HG03095 (cell line): Measurements from ENCODE around the gene CIAO3.
"Not testable (repeated sequence)": the region's sequence is repeated elsewhere in the genome, so short reads cannot be mapped to it uniquely, and the experiment has no call there.

ENCODE experiments used
- ATAC-seq: cut with Tn5 transposase; IDR thresholded peaks from one replicate; pipeline ENCODE4 v1.9.1; 2021; ENCODE audit warnings: moderate library complexity; ENCODE audit not compliant: unreplicated experiment

Gene CIAO3

GRCh38 chr16:760545-761343 lies 19.9 kb upstream of the CIAO3 start, which contains the start of gene MSLN:
Gene MSLN (plus strand): TSS chr16:760734. CDS start chr16:762681, 1,947 bp downstream.
- ATAC-seq, result no peak

GRCh38 chr16:760065-760464 lies 19.3 kb upstream of the CIAO3 start:
- no peak for ATAC-seq

GRCh38 chr16:759110-759910 lies 18.5 kb upstream of the CIAO3 start:
- no peak for ATAC-seq

- ATAC-seq, result no peak
Measured at GRCh38 chr16:756428-756827, 15.6 kb upstream of the CIAO3 start.

GRCh38 chr16:754656-755055 lies 13.9 kb upstream of the CIAO3 start:
- no peak for ATAC-seq

GRCh38 chr16:754121-754607 lies 13.4 kb upstream of the CIAO3 start:
- ATAC-seq, result not testable (repeated sequence)

- no peak for ATAC-seq
Measured at GRCh38 chr16:752007-752312, 11.2 kb upstream of the CIAO3 start.

- no peak for ATAC-seq
Measured at GRCh38 chr16:751152-752006, 10.6 kb upstream of the CIAO3 start.

- ATAC-seq, result no peak
Measured at GRCh38 chr16:750485-750884, 9.7 kb upstream of the CIAO3 start.

- ATAC-seq, result no peak
Measured at GRCh38 chr16:749010-749409, 8.2 kb upstream of the CIAO3 start.

- no peak for ATAC-seq
Measured at GRCh38 chr16:747978-748746, 7.4 kb upstream of the CIAO3 start.

GRCh38 chr16:746637-747036 lies 5.8 kb upstream of the CIAO3 start:
- no peak for ATAC-seq

GRCh38 chr16:745739-746138 lies 4.9 kb upstream of the CIAO3 start:
- ATAC-seq, result no peak

- no peak for ATAC-seq
Measured at GRCh38 chr16:743794-744500, 3.1 kb upstream of the CIAO3 start.

- not testable (repeated sequence) for ATAC-seq
Measured at GRCh38 chr16:742894-743293, 2.1 kb upstream of the CIAO3 start.

- no peak for ATAC-seq
Measured at GRCh38 chr16:741986-742629, 1.3 kb upstream of the CIAO3 start.

- no peak for ATAC-seq
Measured at GRCh38 chr16:740459-740763, 386 bp downstream of the CIAO3 start.

- ATAC-seq, result no peak
Measured at GRCh38 chr16:739560-740458, 988 bp downstream of the CIAO3 start.
